Hepatocyte (in vitro differentiated cells): ENCODE data around the gene GPR157. TPM values are rescaled to one million over a fixed set of nuclear protein-coding genes. Genes with fewer than 3 reads are reported as not detected.
A peak's percentile ranks its signal among the peaks of the same experiment; 100 is the strongest.

Source experiments
- DNase-seq: peaks from one replicate; pipeline ENCODE4 v3.0.0-alpha.2; 2016; ENCODE audit warnings: low spot score
- H2AFZ ChIP-seq: fragments of 200-600 bp; sonication (generic); 2 replicates; pipeline ENCODE4 v1.6.0; 2016; ENCODE audit warnings: antibody characterized with exemption, mild to moderate bottlenecking
- H3K27ac ChIP-seq: fragments of 200-600 bp; sonication (generic); 2 replicates; pipeline ENCODE4 v1.5.1; 2016; ENCODE audit warnings: mild to moderate bottlenecking
- H3K27me3 ChIP-seq: fragments of 200-600 bp; sonication (generic); 2 replicates; pipeline ENCODE4 v1.6.1; 2016
- H3K36me3 ChIP-seq: fragments of 200-600 bp; sonication (generic); replicated peaks from 2 replicates; pipeline ENCODE4 v1.5.1; 2016; ENCODE audit warnings: low read depth; ENCODE audit not compliant: insufficient read depth
- H3K4me1 ChIP-seq: fragments of 200-600 bp; sonication (generic); 2 replicates; pipeline ENCODE4 v1.5.1; 2016; ENCODE audit warnings: mild to moderate bottlenecking, moderate library complexity; ENCODE audit not compliant: insufficient read depth
- H3K4me2 ChIP-seq: fragments of 200-600 bp; sonication (generic); 2 replicates; pipeline ENCODE4 v1.6.0; 2016
- H3K4me3 ChIP-seq: fragments of 200-600 bp; sonication (generic); 2 replicates; pipeline ENCODE4 v1.5.1; 2016; ENCODE audit warnings: mild to moderate bottlenecking
- H3K79me2 ChIP-seq: fragments of 200-600 bp; sonication (generic); 2 replicates; pipeline ENCODE4 v1.6.0; 2017; ENCODE audit warnings: mild to moderate bottlenecking
- H3K9me2 ChIP-seq: fragments of 200-600 bp; sonication (generic); replicated peaks from 2 replicates; pipeline ENCODE4 v1.6.0; 2017; ENCODE audit warnings: mild to moderate bottlenecking; ENCODE audit not compliant: insufficient read depth
- H3K9me3 ChIP-seq: fragments of 200-600 bp; sonication (generic); 2 replicates; pipeline ENCODE4 v1.5.1; 2016; ENCODE audit warnings: low read depth, mild to moderate bottlenecking
- H4K20me1 ChIP-seq: fragments of 200-600 bp; sonication (generic); 2 replicates; pipeline ENCODE4 v1.6.0; 2016; ENCODE audit warnings: mild to moderate bottlenecking; ENCODE audit not compliant: insufficient read depth, poor library complexity, severe bottlenecking
- EZH2 ChIP-seq: fragments of 200-600 bp; sonication (generic); IDR thresholded peaks from 2 replicates; pipeline ENCODE4 v1.6.1; 2016; ENCODE audit warnings: antibody characterized with exemption, mild to moderate bottlenecking, borderline replicate concordance
- EZH2phosphoT487 ChIP-seq: fragments of 200-600 bp; sonication (generic); IDR thresholded peaks from one replicate; pipeline ENCODE4 v1.6.1; 2018; ENCODE audit warnings: antibody characterized with exemption, mild to moderate bottlenecking, low read depth, moderate library complexity; ENCODE audit not compliant: unreplicated experiment, severe bottlenecking
- WGBS: methylation state at CpG from one replicate; pipeline ENCODE4 v1.1.6; 2016; ENCODE audit warnings: low lambda C conversion rate; ENCODE audit errors: missing lambda C conversion rate; 5-methylcytosine and 5-hydroxymethylcytosine counted together
- polyA plus RNA-seq: library from polyadenylated mRNA; unstranded; fragments of >200 nt; fragmentation: Nextera tagmentation; extraction: Ambion mirVana; gene quantifications from 2 replicates; pipeline ENCODE4 v1.2.1, GENCODE V29; 2016
- total RNA-seq: library from RNA; depleted of rRNA; stranded (reverse); fragments of >200 nt; gene quantifications from 2 replicates; pipeline ENCODE4 v1.2.3, GENCODE V29; 2014
- TF ChIP-seq, protein P1 (sequence below): fragments of 200-600 bp; sonication (generic); IDR thresholded peaks from 2 replicates; pipeline ENCODE4 v1.5.1; 2016; ENCODE audit warnings: antibody characterized with exemption, mild to moderate bottlenecking; ENCODE audit not compliant: poor library complexity

Gene GPR157
- total and polyA plus RNA-seq, 2 experiments from 2014 or later = 14.4 to 18.6 TPM

DNA sequence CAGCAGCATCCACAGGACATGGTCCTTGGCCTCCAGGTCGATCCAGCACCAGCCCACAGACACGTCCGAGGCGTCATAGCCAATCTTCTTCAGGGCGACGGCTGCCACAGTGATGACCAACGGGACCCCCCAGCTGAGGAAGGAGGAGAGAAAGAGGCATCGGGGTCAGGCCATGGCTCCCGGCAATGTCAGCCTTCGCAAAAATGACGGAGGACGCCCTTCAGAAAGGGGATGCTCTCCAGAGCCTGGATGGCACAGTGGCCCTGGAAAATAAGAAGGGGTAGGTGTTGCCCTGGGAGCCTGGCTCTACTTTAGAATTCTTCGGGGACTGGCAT is 17.6 kb downstream of the GPR157 start:
- Histone ChIP-seq H4K20me1 (no peaks in the 10 kb centered on the region), H3K9me3 (no peaks in the 10 kb centered on the region), H3K27me3 (no peaks in the 10 kb centered on the region), H3K79me2 (peaks cover 1% of the 10 kb centered on the region), H3K36me3 (no peaks in the 10 kb centered on the region), H3K9me2 (no peaks in the 10 kb centered on the region), H3K4me2 (no peak overlapping the region), H3K4me3 (no peak overlapping the region), H2AFZ (no peak overlapping the region), H3K4me1 (peaks cover 23% of the 10 kb centered on the region), H3K27ac (peak overlapping the region; percentile 98)
- TF ChIP-seq, protein P1, sequence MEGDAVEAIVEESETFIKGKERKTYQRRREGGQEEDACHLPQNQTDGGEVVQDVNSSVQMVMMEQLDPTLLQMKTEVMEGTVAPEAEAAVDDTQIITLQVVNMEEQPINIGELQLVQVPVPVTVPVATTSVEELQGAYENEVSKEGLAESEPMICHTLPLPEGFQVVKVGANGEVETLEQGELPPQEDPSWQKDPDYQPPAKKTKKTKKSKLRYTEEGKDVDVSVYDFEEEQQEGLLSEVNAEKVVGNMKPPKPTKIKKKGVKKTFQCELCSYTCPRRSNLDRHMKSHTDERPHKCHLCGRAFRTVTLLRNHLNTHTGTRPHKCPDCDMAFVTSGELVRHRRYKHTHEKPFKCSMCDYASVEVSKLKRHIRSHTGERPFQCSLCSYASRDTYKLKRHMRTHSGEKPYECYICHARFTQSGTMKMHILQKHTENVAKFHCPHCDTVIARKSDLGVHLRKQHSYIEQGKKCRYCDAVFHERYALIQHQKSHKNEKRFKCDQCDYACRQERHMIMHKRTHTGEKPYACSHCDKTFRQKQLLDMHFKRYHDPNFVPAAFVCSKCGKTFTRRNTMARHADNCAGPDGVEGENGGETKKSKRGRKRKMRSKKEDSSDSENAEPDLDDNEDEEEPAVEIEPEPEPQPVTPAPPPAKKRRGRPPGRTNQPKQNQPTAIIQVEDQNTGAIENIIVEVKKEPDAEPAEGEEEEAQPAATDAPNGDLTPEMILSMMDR = no peak
- TF ChIP-seq EZH2phosphoT487 (no peak), EZH2 (no peak)
- WGBS = 98% methylated on average over 13 of the region's 13 CpGs
- no peak for DNase-seq

DNA sequence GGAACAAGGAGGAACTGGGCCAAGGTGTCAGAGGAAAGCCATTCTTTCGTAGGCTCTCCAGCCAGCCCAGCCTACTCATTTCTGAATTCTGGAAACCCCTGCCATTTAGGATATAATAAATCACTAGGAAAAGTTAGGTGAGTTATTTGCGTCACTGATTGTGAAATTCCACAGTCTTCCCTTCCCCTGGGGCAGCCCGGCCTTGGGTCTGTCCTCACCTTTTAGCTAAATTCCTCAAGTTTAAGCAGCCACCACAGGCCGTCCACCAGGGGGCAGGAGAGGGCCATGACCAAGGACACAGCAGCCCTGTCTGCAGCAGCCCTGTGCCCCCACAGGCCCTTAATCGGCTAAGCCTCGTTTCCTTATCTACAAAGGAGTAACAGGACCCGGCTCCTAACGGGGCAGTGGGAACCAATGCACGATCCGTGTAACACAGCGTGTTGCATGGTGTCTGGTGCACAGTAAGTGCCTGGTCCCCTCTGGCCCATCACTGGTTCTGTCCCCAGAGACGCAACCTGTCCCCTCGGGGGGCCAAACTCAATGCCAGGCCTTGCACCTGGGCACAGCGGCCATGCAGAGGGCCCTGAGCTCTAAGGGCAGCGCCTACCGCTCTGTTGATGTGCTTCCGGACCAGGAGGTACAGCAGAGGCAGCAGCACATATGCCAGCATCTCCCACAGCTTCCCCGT is 18.1 kb downstream of the GPR157 start:
- no peaks in the 10 kb centered on the region for H3K27me3 ChIP-seq
- H3K79me2 ChIP-seq = no peaks in the 10 kb centered on the region
- H3K9me2 ChIP-seq = no peaks in the 10 kb centered on the region
- H3K4me1 ChIP-seq = peaks cover 23% of the 10 kb centered on the region
- H3K27ac ChIP-seq = no peak overlapping the region
- TF ChIP-seq, protein P1 = peak; percentile 95
- TF ChIP-seq EZH2phosphoT487 = no peak
- no peak overlapping the region for H2AFZ ChIP-seq
- no peak overlapping the region for H3K4me2 ChIP-seq
- no peaks in the 10 kb centered on the region for H3K9me3 ChIP-seq
- DNase-seq = peak; percentile 93
- H3K36me3 ChIP-seq = no peaks in the 10 kb centered on the region
- H3K4me3 ChIP-seq = no peak overlapping the region
- 43% methylated on average over 18 of the region's 18 CpGs for whole genome bisulfite sequencing
- H4K20me1 ChIP-seq = no peaks in the 10 kb centered on the region

- H4K20me1 ChIP-seq = no peaks in the 10 kb centered on the region
- H3K79me2 ChIP-seq = no peaks in the 10 kb centered on the region
- no peak overlapping the region for H2AFZ ChIP-seq
- no peak overlapping the region for H3K4me3 ChIP-seq
- no peaks in the 10 kb centered on the region for H3K27me3 ChIP-seq
- H3K4me1 ChIP-seq = peaks cover 8% of the 10 kb centered on the region
- H3K4me2 ChIP-seq = no peak overlapping the region
- TF ChIP-seq EZH2phosphoT487 (no peak), EZH2 (no peak)
- TF ChIP-seq, protein P1 = no peak
- 94% methylated on average over 12 of the region's 12 CpGs for WGBS
- no peaks in the 10 kb centered on the region for H3K9me3 ChIP-seq
- no peak for DNase-seq
- no peaks in the 10 kb centered on the region for H3K9me2 ChIP-seq
- H3K36me3 ChIP-seq = no peaks in the 10 kb centered on the region
- H3K27ac ChIP-seq = no peak overlapping the region
Measured at GRCh38 chr1:9108056-9108665, 20.7 kb downstream of the GPR157 start.
